Heart left ventricle (tissue), 13 donors: ENCODE results near the gene TMEM135.

ENCODE experiments used
- POLR2A ChIP-seq, 2 donors: fragments of 450-650 bp; IDR thresholded peaks; one replicate each; pipeline ENCODE4 v1.6.1; 2017; ENCODE audit warnings: antibody characterized with exemption in 2 of 2, mild to moderate bottlenecking in 2 of 2, moderate library complexity in 2 of 2
- TF ChIP-seq, protein P1 (sequence below), 12 donors: fragments of 200-600 bp; sonication (generic) in 4 of 12; IDR thresholded peaks; one replicate each; pipeline versions ENCODE4 v1.5.0 to v1.8.0; 2018 to 2022; ENCODE audit warnings: antibody characterized with exemption in 12 of 12, mild to moderate bottlenecking in 5 of 12
- donor health status: ischemic (EF 13 %, LVEDD 7.1; RV severe dilation, severe dysfunction).
- donor health status: DM: no; HTN: yes; CAD: no.
- donor health status: DM: no; HTN: no; CAD: no.
- donor health status: ischemic (EF 25% LVEDD 6.9; RV normal size, moderate dysfunction).
- donor health status: ischemic (EF 25% LVEDD 5.7; RV mildly dilated, moderate dysfunction).
- donor health status: ischemic (EF 35%, LVEDD 5.7; RV mildly dilated, moderate dysfunction).
- donor health status: nonischemic (EF 11% LVEDD 7.7; RV severe dilation, severe dysfunction).
- donor health status: DM: yes; HTN: yes; CAD: no.
- donor health status: PGD.
- donor health status: ischemic (EF 29% LVEDD 5.4; RV normal size, mild dysfunction).
- donor health status: nonischemic (EF 23%, LVEDD 6.1; RV moderate dilation, normal function).

DNA sequence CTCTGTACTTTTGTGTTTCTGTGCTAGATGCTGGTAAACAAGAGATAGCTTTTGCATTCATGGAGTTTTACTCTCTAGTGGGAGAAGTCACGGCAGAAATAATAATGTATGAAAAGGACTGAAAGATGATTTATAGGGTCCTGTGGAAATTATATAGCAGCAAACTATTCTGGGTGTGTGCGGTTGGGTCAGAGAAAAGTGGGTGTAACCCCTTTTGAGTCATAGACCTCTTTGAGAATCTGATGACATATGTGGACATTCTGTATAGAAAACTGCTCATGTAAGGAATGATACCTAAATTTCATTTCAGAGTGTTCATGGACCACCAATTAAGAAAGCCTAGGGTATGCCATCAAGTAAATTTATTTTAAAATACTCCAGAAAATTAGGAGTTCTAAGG is 54.4 kb downstream of the TMEM135 start:
- TF ChIP-seq, protein P1, sequence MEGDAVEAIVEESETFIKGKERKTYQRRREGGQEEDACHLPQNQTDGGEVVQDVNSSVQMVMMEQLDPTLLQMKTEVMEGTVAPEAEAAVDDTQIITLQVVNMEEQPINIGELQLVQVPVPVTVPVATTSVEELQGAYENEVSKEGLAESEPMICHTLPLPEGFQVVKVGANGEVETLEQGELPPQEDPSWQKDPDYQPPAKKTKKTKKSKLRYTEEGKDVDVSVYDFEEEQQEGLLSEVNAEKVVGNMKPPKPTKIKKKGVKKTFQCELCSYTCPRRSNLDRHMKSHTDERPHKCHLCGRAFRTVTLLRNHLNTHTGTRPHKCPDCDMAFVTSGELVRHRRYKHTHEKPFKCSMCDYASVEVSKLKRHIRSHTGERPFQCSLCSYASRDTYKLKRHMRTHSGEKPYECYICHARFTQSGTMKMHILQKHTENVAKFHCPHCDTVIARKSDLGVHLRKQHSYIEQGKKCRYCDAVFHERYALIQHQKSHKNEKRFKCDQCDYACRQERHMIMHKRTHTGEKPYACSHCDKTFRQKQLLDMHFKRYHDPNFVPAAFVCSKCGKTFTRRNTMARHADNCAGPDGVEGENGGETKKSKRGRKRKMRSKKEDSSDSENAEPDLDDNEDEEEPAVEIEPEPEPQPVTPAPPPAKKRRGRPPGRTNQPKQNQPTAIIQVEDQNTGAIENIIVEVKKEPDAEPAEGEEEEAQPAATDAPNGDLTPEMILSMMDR (IDR thresholded peaks at IDR 0.05), result no peak
- TF ChIP-seq POLR2A (IDR thresholded peaks at IDR 0.05), result no peak
